WTC11 (cell line): ENCODE measurements around the gene APOL1. TPM values are rescaled to one million over a fixed set of nuclear protein-coding genes. Genes with fewer than 3 reads are reported as not detected.

Experiments used
- ATAC-seq: fragments of 200-7000 bp; cut with Tn5 transposase; 2 replicates; pipeline ENCODE4 v1.10.0; 2021; ENCODE audit warnings: mild to moderate bottlenecking, moderate library complexity
- CTCF ChIA-PET: fragments of 300-600 bp; sonication (Branson Sonifier 250); formaldehyde crosslinking; loops from one replicate; lab custom pipeline; 2021; ENCODE audit warnings: antibody characterized with exemption; lab: Charles Lee
- POLR2A ChIA-PET: fragments of 350-600 bp; sonication (Branson Sonifier 250); formaldehyde crosslinking; loops from one replicate; lab custom pipeline; 2021; ENCODE audit warnings: antibody characterized with exemption; lab: Charles Lee
- DNase-seq: peaks from one replicate; pipeline ENCODE4 v3.0.0; 2021; ENCODE audit warnings: low spot score
- H3K27ac Mint-ChIP-seq: 2 replicates; pipeline ENCODE4 v1.8.0; 2021; ENCODE audit warnings: mixed read lengths
- H3K27me3 Mint-ChIP-seq: 2 replicates; pipeline ENCODE4 v1.8.0; 2021; ENCODE audit warnings: low read depth, mild to moderate bottlenecking, moderate library complexity, mixed read lengths
- H3K36me3 Mint-ChIP-seq: 2 replicates; pipeline ENCODE4 v1.8.0; 2021; ENCODE audit warnings: mixed read lengths
- H3K4me1 Mint-ChIP-seq: 2 replicates; pipeline ENCODE4 v1.8.0; 2022; ENCODE audit warnings: mixed read lengths
- H3K4me3 Mint-ChIP-seq: 2 replicates; pipeline ENCODE4 v1.8.0; 2021; ENCODE audit warnings: mild to moderate bottlenecking, moderate library complexity, mixed read lengths
- H3K9me3 Mint-ChIP-seq: 2 replicates; pipeline ENCODE4 v1.8.0; 2021; ENCODE audit warnings: mixed read lengths
- AFF4 ChIP-seq: sonication (generic); formaldehyde crosslinking; IDR thresholded peaks from 2 replicates; pipeline ENCODE4 v1.8.1; 2023; ENCODE audit warnings: mild to moderate bottlenecking, missing genetic modification reagents, borderline replicate concordance
- ATF6 ChIP-seq: sonication (generic); formaldehyde crosslinking; IDR thresholded peaks from 2 replicates; pipeline ENCODE4 v1.8.1; 2023; ENCODE audit warnings: mild to moderate bottlenecking, missing genetic modification reagents
- CREM ChIP-seq: sonication (generic); formaldehyde crosslinking; IDR thresholded peaks from 2 replicates; pipeline ENCODE4 v1.8.1; 2022; ENCODE audit warnings: mild to moderate bottlenecking, missing genetic modification reagents, moderate library complexity
- CTCF ChIP-seq: fragments of 200-600 bp; IDR thresholded peaks from 2 replicates; pipeline ENCODE4 v1.8.0; 2022; ENCODE audit warnings: antibody characterized with exemption
- E2F4 ChIP-seq: sonication (generic); formaldehyde crosslinking; IDR thresholded peaks from 2 replicates; pipeline ENCODE4 v1.8.1; 2022; ENCODE audit warnings: low read depth, mild to moderate bottlenecking, moderate library complexity, missing genetic modification reagents, borderline replicate concordance
- FOXK1 ChIP-seq: sonication (generic); formaldehyde crosslinking; IDR thresholded peaks from 2 replicates; pipeline ENCODE4 v1.8.0; 2022; ENCODE audit warnings: mild to moderate bottlenecking, moderate library complexity, missing genetic modification reagents
- IRF1 ChIP-seq: sonication (generic); formaldehyde crosslinking; IDR thresholded peaks from 2 replicates; pipeline ENCODE4 v1.8.0; 2023; ENCODE audit warnings: missing genetic modification reagents
- NFE2L1 ChIP-seq: sonication (generic); formaldehyde crosslinking; IDR thresholded peaks from 2 replicates; pipeline ENCODE4 v1.8.1; 2023; ENCODE audit warnings: missing genetic modification reagents
- PREB ChIP-seq: sonication (generic); formaldehyde crosslinking; IDR thresholded peaks from 2 replicates; pipeline ENCODE4 v1.8.1; 2022; ENCODE audit warnings: mild to moderate bottlenecking, missing genetic modification reagents, moderate library complexity, borderline replicate concordance
- ZNF232 ChIP-seq: sonication (generic); formaldehyde crosslinking; IDR thresholded peaks from 2 replicates; pipeline ENCODE4 v1.8.0; 2022; ENCODE audit warnings: mild to moderate bottlenecking, missing genetic modification reagents
- ZNF425 ChIP-seq: fragments of 250-450 bp; sonication (Bioruptor Pico); conservative IDR thresholded peaks from 2 replicates; pipeline ENCODE4 v1.9.0; 2021; ENCODE audit warnings: mild to moderate bottlenecking
- ZNF532 ChIP-seq: fragments of 250-450 bp; sonication (Bioruptor Pico); IDR thresholded peaks from 2 replicates; pipeline ENCODE4 v1.9.0; 2021; ENCODE audit warnings: mild to moderate bottlenecking, borderline replicate concordance
- ZSCAN18 ChIP-seq: fragments of 250-450 bp; sonication (Bioruptor Pico); IDR thresholded peaks from 2 replicates; pipeline ENCODE4 v2.1.2; 2022; ENCODE audit warnings: mild to moderate bottlenecking, moderate library complexity
- total RNA-seq: library from RNA; stranded (reverse); gene quantifications from 3 replicates; pipeline ENCODE4 v1.2.3, GENCODE V29; 2021

APOL1 gene
- total RNA-seq, 1 experiment from 2014 or later = 0.35 TPM

GRCh38 chr22:36210224-36210623, 42.7 kb upstream of the APOL1 start:
- Mint-ChIP-seq H3K27me3 (peaks cover 18% of the 10 kb centered on the region), H3K4me3 (no peak overlapping the region), H3K27ac (no peak overlapping the region), H3K36me3 (peaks cover 19% of the 10 kb centered on the region), H3K9me3 (peaks cover 39% of the 10 kb centered on the region), H3K4me1 (no peaks in the 10 kb centered on the region)
- POLR2A ChIA-PET = no interaction called here
- ATAC-seq (no peak), DNase-seq (no peak)
- TF ChIP-seq ZSCAN18 (CRISPR knock-in tag) (no peak), AFF4 (no peak), NFE2L1 (CRISPR knock-in tag) (no peak), PREB (CRISPR knock-in tag) (no peak), ZNF232 (CRISPR knock-in tag) (no peak), ZNF425 (no peak)
- CTCF ChIA-PET = interaction anchor here (1.4 kb wide), 1 partner anchor 30 kb away, joined by 5 read pairs; no protein-coding TSS in a partner anchor

- ChIA-PET POLR2A (no interaction called here), CTCF (interaction anchor here (1.1 to 1.6 kb wide), 3 partner anchors 9 to 75 kb away, joined by 3 to 5 read pairs (median 3); no protein-coding TSS in a partner anchor)
- peaks cover 19% of the 10 kb centered on the region for H3K36me3 Mint-ChIP-seq
- ATAC-seq = no peak
- H3K27ac Mint-ChIP-seq = no peak overlapping the region
- no peak for DNase-seq
- H3K27me3 Mint-ChIP-seq = peaks cover 21% of the 10 kb centered on the region
- peaks cover 39% of the 10 kb centered on the region for H3K9me3 Mint-ChIP-seq
- no peaks in the 10 kb centered on the region for H3K4me1 Mint-ChIP-seq
- no peak overlapping the region for H3K4me3 Mint-ChIP-seq
- TF ChIP-seq FOXK1 (CRISPR knock-in tag) (no peak), CREM (CRISPR knock-in tag) (no peak), CTCF (no peak), E2F4 (CRISPR knock-in tag) (no peak), IRF1 (no peak), ATF6 (CRISPR knock-in tag) (no peak), ZNF532 (no peak)
These were observed 41.6 kb upstream of the APOL1 start for GRCh38 chr22:36211237-36211861.
